WTC11 (cell line): ENCODE results near the gene KBTBD7.
A peak's percentile ranks its signal among the peaks of the same experiment; 100 is the strongest.

Experiments used
- MYBL2 ChIP-seq: sonication (generic); formaldehyde crosslinking; IDR thresholded peaks from 2 replicates; pipeline ENCODE4 v1.8.1; 2023; ENCODE audit warnings: mild to moderate bottlenecking, moderate library complexity, missing genetic modification reagents
- TF ChIP-seq, protein P1 (sequence below): fragments of 200-600 bp; IDR thresholded peaks from 2 replicates; pipeline ENCODE4 v1.8.0; 2022; ENCODE audit warnings: antibody characterized with exemption

DNA sequence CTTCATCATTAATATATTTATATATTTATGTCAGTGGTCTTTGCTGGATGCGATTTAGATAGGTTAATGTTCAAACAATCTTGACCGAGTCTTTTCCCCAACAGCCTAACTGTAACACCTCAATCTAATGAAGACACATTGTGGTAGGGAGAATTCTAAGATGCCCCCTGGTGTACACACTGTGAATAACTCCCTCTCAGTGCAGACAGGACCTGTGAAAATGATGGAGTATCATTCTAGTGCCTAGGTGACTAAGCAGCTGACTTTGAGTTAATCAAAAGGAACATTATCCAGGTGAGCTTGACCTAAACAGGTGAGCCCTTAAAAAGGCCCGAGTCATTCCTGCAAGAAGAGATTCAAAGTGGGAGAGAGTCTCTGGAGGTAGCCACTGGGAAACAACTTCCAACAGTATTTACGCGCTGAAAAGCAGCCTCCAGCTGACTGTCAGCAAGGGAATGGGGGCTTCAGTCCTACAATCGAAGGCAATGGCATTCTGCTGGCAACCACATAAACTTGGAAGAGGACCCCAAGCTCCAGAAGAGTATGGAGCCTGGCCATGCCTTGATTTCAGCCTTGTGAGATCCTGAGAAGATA, 28.0 kb upstream of the KBTBD7 start:
- TF ChIP-seq MYBL2: no peak
- TF ChIP-seq, protein P1, sequence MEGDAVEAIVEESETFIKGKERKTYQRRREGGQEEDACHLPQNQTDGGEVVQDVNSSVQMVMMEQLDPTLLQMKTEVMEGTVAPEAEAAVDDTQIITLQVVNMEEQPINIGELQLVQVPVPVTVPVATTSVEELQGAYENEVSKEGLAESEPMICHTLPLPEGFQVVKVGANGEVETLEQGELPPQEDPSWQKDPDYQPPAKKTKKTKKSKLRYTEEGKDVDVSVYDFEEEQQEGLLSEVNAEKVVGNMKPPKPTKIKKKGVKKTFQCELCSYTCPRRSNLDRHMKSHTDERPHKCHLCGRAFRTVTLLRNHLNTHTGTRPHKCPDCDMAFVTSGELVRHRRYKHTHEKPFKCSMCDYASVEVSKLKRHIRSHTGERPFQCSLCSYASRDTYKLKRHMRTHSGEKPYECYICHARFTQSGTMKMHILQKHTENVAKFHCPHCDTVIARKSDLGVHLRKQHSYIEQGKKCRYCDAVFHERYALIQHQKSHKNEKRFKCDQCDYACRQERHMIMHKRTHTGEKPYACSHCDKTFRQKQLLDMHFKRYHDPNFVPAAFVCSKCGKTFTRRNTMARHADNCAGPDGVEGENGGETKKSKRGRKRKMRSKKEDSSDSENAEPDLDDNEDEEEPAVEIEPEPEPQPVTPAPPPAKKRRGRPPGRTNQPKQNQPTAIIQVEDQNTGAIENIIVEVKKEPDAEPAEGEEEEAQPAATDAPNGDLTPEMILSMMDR: peak; percentile 79
